ACHN (cell line): ENCODE measurements around the gene TOP3A.
A peak's percentile ranks its signal among the peaks of the same experiment; 100 is the strongest.

ENCODE experiments used
- DNase-seq: peaks from one replicate; pipeline ENCODE4 v3.0.0-alpha.2; 2015
- in situ Hi-C: cut with HindIII; loops from 2 replicates; pipeline ENCODE4 v1.10.0; 2017; ENCODE audit warnings: low sequenced_read_pairs, low pct_ligation_motif_present, low pct_unique_long_range_greater_than_20kb

The TOP3A gene

GRCh38 chr17:18225642-18226283 lies 89.0 kb downstream of the TOP3A start:
- no peak for DNase-seq
- in situ Hi-C loops, result no loop called here

DNA sequence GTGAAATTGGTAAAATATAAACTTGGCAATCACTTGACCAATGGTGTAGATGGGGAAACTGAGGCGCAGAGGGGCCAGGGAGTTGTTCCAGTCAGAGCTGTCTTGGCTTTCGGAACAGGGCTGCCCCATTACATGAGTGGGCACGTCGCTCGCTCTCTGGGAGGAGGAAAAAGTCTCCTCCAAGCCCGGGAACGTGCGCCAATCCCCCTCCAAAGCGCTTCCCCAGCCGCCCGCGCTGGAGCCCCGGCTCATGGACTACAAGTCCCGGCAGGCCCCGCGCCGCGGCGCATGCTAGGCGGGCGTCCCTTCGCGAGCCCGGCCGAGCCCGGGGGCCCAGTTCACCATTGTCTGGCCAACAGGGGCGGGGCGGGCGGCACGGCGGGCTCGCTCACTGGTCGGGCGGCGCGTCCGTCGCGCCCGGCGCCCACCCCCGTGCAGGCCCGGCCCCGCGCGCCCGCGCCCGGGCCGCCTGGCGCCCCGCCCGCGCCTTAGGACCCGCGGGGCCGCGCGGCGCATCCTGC lies 89.6 kb downstream of the TOP3A start, which contains the start of gene LLGL1:
TSS of gene LLGL1 (plus strand) at position 515 of the 521 bp plus-strand sequence. CDS start 48 bp downstream, outside the sequence.
- DNase-seq, result peak; percentile 95
- in situ Hi-C loops, result no loop called here

- DNase-seq, result no peak
- in situ Hi-C loops, result no loop called here
Observed at GRCh38 chr17:18224387-18225120, 90.2 kb downstream of the TOP3A start.

DNA sequence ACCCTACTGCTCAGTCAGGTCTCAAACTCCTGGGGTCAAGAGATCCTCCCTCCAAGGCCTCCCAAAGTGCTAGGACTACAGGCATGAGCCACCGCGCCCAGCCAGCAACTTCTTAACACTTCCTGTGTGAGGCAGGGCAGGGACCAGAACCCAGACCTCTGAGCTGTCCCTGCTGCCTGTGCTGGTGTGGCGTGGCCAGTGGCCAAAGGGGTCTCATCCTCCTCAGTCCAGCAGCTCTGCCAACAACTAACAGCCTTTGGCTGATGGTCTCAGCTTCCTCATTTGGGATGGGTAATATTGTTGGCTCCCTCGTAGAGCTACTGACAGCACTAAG lies 90.8 kb downstream of the TOP3A start:
- in situ Hi-C loops, result no loop called here
- DNase-seq, result no peak
